Skeletal muscle tissue (tissue), 4 donors: ENCODE measurements around the gene ARHGAP25. TPM values are rescaled to one million over a fixed set of nuclear protein-coding genes. Genes with fewer than 3 reads are reported as not detected.
A peak's percentile ranks its signal among the peaks of the same experiment; 100 is the strongest.

Source experiments
- H3K27ac ChIP-seq: one replicate; pipeline ENCODE4 v1.7.0; 2013; ENCODE audit warnings: mild to moderate bottlenecking, low read depth, low read length, inconsistent platforms
- H3K27me3 ChIP-seq, 3 donors: one replicate each; pipeline ENCODE4 v1.7.0; 2013; ENCODE audit warnings: low read length in 3 of 3; ENCODE audit not compliant: control insufficient read depth in 3 of 3, insufficient read depth in 3 of 3
- H3K36me3 ChIP-seq, 3 donors: one replicate each; pipeline ENCODE4 v1.7.0; 2013; ENCODE audit warnings: low read length in 3 of 3; ENCODE audit not compliant: control insufficient read depth in 3 of 3, insufficient read depth in 3 of 3
- H3K4me1 ChIP-seq, 3 donors: one replicate each; pipeline ENCODE4 v1.7.0; 2013; ENCODE audit warnings: low read length in 3 of 3, mild to moderate bottlenecking in 3 of 3; ENCODE audit not compliant: control insufficient read depth in 3 of 3, insufficient read depth in 3 of 3
- H3K4me3 ChIP-seq, 3 donors: one replicate each; pipeline ENCODE4 v1.7.0; 2013; ENCODE audit warnings: low read length in 3 of 3
- H3K9ac ChIP-seq, 3 donors: one replicate each; pipeline ENCODE4 v1.7.0; 2013; ENCODE audit warnings: low read length in 3 of 3, mild to moderate bottlenecking in 3 of 3, moderate library complexity in 2 of 3, low read depth in 1 of 3
- H3K9me3 ChIP-seq, 3 donors: one replicate each; pipeline ENCODE4 v1.7.0; 2013; ENCODE audit warnings: low read length in 3 of 3; ENCODE audit not compliant: control insufficient read depth in 3 of 3
- total RNA-seq: library from RNA; depleted of rRNA; stranded (reverse); fragments of >200 nt; gene quantifications from one replicate; pipeline ENCODE4 v1.2.3, GENCODE V29; 2014
- donor health status: Osteomylitis.

Gene ARHGAP25, protein sequence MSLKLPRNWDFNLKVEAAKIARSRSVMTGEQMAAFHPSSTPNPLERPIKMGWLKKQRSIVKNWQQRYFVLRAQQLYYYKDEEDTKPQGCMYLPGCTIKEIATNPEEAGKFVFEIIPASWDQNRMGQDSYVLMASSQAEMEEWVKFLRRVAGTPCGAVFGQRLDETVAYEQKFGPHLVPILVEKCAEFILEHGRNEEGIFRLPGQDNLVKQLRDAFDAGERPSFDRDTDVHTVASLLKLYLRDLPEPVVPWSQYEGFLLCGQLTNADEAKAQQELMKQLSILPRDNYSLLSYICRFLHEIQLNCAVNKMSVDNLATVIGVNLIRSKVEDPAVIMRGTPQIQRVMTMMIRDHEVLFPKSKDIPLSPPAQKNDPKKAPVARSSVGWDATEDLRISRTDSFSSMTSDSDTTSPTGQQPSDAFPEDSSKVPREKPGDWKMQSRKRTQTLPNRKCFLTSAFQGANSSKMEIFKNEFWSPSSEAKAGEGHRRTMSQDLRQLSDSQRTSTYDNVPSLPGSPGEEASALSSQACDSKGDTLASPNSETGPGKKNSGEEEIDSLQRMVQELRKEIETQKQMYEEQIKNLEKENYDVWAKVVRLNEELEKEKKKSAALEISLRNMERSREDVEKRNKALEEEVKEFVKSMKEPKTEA
- total RNA-seq: 4.7 TPM

DNA sequence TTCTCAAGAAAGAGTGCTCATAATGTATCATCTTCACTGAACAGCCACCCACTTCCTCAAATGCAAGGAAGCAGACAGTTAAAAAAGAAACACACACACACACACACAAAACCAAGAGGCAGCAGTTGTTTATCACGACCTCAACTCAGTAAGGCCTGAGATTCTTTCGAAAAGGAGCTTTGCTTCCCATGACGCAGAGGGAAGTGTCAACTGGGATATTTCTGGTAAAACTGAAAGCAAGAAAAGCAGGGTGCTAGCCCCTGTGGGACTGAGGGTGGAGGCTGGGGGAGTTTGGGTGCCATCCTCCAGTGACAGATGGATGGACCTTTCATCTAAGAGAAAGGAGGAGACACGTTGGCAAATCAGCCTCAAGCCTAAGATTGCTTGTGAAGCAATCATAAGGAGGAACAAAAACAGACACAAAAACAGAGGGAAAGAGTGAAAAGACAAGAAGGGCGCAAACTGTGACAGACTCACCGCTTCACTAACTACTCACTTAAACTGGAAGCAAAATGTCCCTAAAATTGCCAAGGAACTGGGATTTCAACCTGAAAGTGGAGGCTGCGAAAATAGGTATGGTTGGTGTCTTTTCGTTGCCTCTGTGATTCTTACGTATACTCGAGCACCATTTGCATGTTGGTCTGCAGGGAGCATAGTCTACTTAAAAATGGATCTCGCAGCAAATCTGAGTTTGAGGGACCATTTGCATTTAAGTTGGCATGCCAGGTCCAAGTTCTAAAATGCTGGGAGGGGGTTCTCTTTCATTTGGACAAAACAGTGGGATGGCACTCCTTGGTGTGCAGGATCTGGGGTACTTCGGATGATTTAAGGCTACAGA is at the start of gene ARHGAP25:
TSS of gene ARHGAP25 (plus strand) at position 124 of the 838 bp plus-strand sequence. CDS start at position 513, 389 bp downstream.
- Histone ChIP-seq H3K27me3 (no peaks in the 10 kb centered on the region), H3K27ac (peak within 1 kb of the TSS; percentile 59), H3K9ac (peak within 1 kb of the TSS in 2 of 3 donors; percentile 25 to 29), H3K36me3 (no peaks in the 10 kb centered on the region), H3K4me3 (peak within 1 kb of the TSS in 2 of 3 donors; percentile 27 to 34), H3K9me3 (no peaks in the 10 kb centered on the region), H3K4me1 (no peaks in the 10 kb centered on the region)

DNA sequence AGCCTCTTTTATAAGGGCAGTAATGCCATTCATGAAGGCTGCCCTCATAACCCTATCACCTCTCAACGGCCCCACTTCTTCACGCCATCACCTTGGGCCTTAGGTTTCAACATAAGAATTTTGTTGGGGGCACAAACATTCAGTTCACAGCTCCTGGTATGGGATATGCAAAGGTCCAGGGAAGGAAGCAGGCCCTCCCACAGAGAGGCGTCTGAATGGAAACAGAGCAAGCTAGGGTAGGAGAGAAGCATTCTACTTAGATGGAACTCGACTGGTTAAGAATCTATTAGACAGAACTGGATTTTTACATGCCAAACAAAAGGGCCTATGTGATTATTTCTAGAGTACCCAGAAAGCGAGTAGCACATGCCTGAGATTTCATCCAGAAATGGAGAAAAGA is 48.4 kb upstream of the ARHGAP25 start:
- no peak overlapping the region for H3K9ac ChIP-seq
- H3K4me1 ChIP-seq: no peaks in the 10 kb centered on the region
- no peaks in the 10 kb centered on the region for H3K27me3 ChIP-seq
- H3K4me3 ChIP-seq: no peak overlapping the region
- no peaks in the 10 kb centered on the region for H3K36me3 ChIP-seq
- H3K9me3 ChIP-seq: no peaks in the 10 kb centered on the region
- H3K27ac ChIP-seq: no peak overlapping the region

DNA sequence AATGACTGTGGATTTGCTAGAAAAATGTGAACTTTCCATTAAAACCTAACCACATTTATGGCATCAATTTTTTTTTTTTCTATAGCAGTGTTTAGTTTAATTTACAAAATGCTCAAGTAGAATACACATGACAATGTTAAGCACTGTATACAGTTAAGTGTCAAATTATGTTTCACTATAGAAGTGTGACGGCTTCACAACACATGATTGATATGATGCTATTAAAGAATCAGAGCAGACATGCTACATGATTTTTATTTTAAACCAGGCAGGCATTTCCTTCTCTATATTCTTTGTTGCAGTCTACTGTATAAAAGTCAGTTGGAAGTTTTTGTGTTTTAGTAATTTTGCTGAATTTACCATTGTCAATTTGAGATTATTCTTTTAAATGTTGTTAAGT is 47.6 kb upstream of the ARHGAP25 start:
- Histone ChIP-seq H3K4me3 (no peak overlapping the region), H3K36me3 (no peaks in the 10 kb centered on the region), H3K9me3 (no peaks in the 10 kb centered on the region), H3K27ac (no peak overlapping the region), H3K4me1 (no peaks in the 10 kb centered on the region), H3K27me3 (no peaks in the 10 kb centered on the region), H3K9ac (no peak overlapping the region)

DNA sequence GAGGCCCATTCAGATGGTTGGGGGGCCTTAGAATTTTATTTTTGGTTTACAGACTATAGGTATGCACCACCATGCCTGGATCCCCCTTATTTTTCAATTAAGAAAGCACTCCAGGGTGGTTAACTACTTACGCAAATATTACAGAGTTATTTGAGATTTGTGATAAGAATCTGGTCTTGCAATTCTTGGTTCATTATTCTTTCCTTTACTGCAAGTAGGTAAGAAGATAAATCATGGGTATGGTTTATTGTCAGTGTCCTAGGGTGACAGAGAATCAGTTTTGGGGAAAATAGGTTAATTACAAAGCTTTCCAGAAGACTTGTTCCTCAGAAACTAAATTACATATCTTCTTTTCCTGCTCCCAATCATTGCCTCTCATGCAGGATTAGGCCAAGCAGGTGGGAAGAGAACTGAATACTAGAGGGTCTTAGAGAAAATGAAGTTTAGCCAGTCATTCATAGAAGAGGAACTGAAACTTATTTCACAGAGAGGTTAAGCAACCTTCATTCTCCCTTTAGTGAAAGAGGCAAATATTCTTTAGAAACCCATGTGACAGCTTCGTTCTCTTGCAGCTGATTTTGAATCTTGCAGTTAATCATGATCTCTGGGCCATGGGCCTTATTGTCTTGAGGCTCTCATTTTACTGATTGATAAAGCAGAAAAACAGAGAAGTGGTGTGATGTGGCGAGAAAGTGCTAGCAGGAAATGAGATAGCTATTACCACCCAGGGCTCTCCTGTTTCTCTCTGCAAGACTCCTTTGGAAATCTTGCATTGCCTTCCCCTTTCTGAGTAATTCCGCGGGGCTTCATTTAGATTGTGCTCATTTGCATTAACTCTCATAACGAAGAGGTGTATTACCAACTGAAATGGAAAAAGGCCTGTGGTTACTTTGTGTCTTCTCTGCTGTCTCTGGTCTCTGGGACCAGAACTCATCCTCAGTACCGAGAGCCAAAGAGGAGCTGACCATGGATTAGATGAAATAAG is 44.8 kb upstream of the ARHGAP25 start:
- Histone ChIP-seq H3K4me1 (no peaks in the 10 kb centered on the region), H3K27ac (no peak overlapping the region), H3K36me3 (no peaks in the 10 kb centered on the region), H3K4me3 (no peak overlapping the region), H3K27me3 (peaks cover 0 to 2% (median 0%) of the 10 kb centered on the region in 3 donors), H3K9ac (no peak overlapping the region), H3K9me3 (no peaks in the 10 kb centered on the region)

DNA sequence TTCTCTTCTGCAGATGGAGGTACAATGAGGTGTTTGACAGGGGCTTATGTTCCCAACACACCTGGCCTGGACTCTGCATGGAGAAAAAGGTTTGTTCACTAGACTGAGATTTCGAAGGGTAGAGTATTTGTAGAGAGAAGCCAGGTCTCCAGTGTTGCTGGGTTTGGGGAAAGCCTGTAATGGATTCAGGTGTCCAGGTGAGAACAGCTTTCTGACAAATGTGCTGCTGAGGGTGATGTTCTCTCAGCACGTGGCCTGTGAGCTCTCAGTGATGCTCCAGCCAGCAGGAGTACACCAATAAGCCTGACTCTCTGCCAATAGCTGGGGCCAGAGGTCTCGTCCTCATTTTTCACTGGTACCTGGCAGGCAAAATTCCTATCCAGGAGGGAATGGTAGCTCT is 43.8 kb upstream of the ARHGAP25 start:
- no peak overlapping the region for H3K27ac ChIP-seq
- peaks cover 0 to 2% (median 0%) of the 10 kb centered on the region in 3 donors for H3K27me3 ChIP-seq
- no peaks in the 10 kb centered on the region for H3K4me1 ChIP-seq

DNA sequence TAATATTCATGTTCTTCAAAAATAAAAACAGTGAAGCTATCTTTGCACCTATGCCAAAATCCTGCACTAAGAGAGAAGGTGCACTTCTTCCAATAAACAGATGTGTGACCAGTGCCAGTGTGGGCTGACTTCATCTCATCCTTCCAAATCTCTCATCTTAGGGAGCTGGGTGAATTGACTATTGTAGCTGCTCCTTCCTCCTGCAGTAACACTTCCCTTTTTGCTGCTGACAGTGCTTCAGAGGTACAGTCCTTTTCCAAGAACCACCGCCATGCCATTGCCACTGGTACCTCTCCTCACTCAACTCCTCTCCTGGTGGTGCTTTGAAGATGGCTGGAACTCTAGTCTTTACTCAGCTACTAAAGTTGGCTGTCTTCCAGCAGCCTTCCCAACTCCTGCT is 42.1 kb upstream of the ARHGAP25 start:
- Histone ChIP-seq H3K27me3 (peaks cover 0 to 4% (median 2%) of the 10 kb centered on the region in 3 donors), H3K9ac (no peak overlapping the region), H3K9me3 (no peaks in the 10 kb centered on the region), H3K4me1 (no peaks in the 10 kb centered on the region), H3K4me3 (no peak overlapping the region), H3K27ac (no peak overlapping the region), H3K36me3 (no peaks in the 10 kb centered on the region)

More for the DNA sequence above, 43.8 kb upstream of the ARHGAP25 start:
- no peak overlapping the region for H3K9ac ChIP-seq
- H3K9me3 ChIP-seq: no peaks in the 10 kb centered on the region
- no peaks in the 10 kb centered on the region for H3K36me3 ChIP-seq
- H3K4me3 ChIP-seq: no peak overlapping the region

DNA sequence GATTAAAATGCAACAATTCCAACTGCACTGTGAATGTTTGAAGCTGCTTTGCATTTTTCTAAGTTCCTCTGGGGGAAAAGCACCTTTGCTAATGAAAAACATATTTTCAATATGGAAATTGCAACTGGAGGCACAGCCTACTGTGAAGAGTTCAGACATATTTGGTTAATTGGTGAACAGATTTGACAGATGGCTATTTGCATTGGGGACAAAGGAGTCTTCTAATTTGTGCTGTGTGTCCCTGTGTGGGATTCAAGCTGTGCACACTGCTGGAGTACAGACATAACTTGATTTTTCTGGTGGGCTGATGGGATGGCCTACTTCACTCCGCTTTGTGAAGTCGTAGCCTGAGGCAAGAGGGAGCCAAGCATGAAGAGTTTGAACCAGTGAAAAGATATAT is 40.7 kb upstream of the ARHGAP25 start:
- H3K4me3 ChIP-seq: no peak overlapping the region
- H3K36me3 ChIP-seq: no peaks in the 10 kb centered on the region
- no peak overlapping the region for H3K27ac ChIP-seq
- H3K27me3 ChIP-seq: peaks cover 0 to 4% (median 2%) of the 10 kb centered on the region in 3 donors
- H3K9me3 ChIP-seq: no peaks in the 10 kb centered on the region
- no peak overlapping the region for H3K9ac ChIP-seq
- H3K4me1 ChIP-seq: no peaks in the 10 kb centered on the region

DNA sequence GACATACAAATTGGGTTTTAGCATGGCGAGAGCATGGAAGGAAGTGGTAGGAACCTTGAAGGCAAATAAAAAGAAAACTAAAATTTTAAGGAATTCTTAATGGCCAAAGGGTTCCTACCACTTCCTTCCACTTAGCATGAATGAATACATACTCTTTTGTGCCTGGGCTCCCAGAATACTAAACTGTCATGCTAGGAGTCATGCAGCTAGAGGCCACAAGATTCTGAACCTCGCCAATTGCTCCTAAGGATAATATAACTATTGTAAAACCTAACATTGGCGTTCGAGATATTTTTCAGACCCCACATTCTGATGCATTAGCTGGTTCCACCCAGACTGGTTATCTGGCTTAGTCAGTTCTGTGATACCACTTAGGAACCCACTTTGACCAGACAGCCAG is 38.6 kb upstream of the ARHGAP25 start:
- no peaks in the 10 kb centered on the region for H3K4me1 ChIP-seq
- H3K9me3 ChIP-seq: no peaks in the 10 kb centered on the region
- no peak overlapping the region for H3K4me3 ChIP-seq
- H3K27me3 ChIP-seq: peaks cover 0 to 4% (median 2%) of the 10 kb centered on the region in 3 donors
- no peak overlapping the region for H3K9ac ChIP-seq
- no peaks in the 10 kb centered on the region for H3K36me3 ChIP-seq
- H3K27ac ChIP-seq: no peak overlapping the region

DNA sequence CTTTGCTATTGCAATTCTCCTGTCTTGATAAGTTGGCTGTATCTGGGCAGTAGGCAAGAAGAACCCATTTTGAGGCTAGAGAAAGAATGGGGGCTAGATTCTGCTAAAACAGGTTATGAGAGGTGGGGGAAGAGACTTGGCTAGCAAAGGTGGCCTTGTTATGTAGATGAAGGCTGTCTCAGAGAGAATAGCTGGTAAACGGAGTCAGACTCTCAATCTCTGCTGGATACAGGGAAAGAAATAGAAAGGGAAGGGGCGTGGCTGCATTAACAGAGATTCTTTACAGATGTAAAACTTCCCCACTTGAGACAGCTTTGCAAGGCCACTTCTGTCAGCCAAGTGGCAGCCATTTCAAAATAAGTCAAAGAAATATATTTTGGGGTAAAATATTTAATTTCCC is 38.1 kb upstream of the ARHGAP25 start:
- Histone ChIP-seq H3K36me3 (no peaks in the 10 kb centered on the region), H3K4me3 (no peak overlapping the region), H3K27ac (no peak overlapping the region), H3K27me3 (peaks cover 0 to 4% (median 2%) of the 10 kb centered on the region in 3 donors), H3K9ac (no peak overlapping the region), H3K4me1 (no peaks in the 10 kb centered on the region), H3K9me3 (no peaks in the 10 kb centered on the region)
